GM18507 (cell line): ENCODE data around the gene NLK.

Source experiments
- DNase-seq: peaks from one replicate; pipeline ENCODE4 v3.0.0; 2011; ENCODE audit warnings: low read depth; ENCODE audit not compliant: insufficient read length; ENCODE audit errors: extremely low spot score
- FAIRE-seq: peaks from 2 replicates; lab custom pipeline; 2011; peaks lifted over from hg19 to GRCh38; lab: Jason Lieb, UNC

The NLK gene

DNA sequence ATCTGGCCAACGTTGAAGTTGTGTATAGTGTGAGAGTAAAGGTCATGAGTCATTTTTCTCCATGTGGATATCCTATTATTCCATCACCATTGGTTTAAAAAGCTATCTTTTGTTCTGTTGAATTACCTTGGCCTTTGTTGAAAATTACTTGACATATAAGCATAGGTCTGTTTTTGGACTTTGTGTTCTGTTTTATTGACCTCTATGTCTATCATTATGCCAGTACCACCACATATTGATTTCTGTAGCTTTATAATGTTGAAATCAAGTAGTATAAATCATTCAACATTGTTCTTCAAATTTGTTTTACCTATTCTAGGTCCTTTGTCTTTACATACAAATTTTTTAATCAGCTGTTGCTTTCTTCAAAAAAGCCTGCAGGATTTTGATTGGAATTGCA, 58.5 kb downstream of the NLK start:
- FAIRE-seq, result no peak
- DNase-seq, result no peak

DNA sequence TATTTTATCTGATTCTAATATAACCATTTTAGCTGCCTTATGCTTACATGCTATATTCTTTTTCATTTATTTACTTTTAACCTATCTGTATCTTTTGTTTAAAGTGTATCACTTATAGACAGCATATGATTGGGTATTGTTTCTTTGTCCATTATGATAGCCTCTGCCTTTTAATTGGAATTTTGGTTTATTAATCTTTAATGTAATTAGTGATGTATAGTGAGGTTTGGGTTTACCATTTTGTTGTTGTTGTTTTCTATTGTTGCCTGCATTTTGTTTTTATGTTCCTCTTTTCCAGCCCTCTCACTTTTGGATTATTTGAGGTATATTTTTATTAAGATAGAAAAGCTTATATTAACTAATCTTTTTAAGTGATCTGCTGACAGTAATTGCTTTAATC, 59.4 kb downstream of the NLK start:
- FAIRE-seq (no peak), DNase-seq (no peak)

DNA sequence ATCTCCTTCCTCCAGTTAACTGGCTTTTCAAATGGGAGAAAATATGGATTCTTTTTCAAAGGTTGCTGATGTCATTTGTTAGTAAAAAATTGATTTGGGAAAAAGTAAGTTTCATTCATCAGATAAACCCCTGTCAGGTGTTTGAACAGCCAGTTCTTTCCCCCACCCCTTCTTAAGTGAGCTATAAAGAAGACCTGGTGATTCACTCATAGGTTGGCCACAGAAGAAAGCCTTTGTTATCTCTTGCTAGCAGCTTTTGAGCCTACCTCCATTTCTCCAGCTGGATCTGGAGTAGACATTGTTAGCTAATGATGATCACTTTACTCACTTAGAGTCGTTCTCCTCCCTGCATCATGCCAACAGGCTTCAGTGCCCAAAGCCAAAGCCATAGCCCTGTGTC, 63.0 kb downstream of the NLK start:
- FAIRE-seq, result no peak
- DNase-seq, result no peak

DNA sequence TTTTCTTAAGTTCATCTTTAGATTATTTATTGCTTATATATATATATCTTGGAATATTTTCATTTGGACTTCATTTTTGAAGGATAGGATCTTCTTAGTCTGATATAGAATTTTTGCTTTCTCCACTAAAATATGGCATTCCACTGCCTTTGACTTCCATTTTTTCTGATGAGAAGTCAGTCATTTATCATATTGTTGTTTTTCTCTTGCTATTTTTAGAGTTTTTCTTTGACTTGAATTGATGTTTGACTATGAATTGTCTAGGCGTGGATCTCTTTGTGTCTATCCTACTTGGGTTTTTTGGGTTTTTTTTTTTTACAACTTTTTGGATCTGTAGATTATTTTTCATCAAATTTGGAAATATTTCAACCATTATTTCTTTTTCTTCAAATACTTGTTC, 67.7 kb downstream of the NLK start:
- FAIRE-seq (no peak), DNase-seq (no peak)

DNA sequence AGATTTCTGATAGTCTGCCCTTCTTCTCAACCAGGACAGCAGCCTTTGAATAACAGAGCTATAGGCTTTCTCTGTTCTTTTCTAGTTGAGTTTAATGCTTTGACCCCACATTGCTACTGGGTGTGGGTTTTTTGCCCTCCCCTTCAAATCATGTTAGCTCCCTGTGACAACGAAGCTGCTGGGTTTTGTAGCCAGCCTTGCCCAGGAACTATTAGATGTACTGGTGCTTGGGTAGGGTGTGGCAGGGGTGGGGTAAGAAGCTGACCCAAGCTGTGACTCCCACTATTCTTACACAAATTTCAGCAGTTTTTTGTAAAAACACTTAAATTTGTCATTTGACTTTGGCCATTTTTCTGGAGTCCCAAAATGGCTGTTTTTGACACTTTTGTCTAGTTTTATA, 69.7 kb downstream of the NLK start:
- DNase-seq (no peak), FAIRE-seq (no peak)

DNA sequence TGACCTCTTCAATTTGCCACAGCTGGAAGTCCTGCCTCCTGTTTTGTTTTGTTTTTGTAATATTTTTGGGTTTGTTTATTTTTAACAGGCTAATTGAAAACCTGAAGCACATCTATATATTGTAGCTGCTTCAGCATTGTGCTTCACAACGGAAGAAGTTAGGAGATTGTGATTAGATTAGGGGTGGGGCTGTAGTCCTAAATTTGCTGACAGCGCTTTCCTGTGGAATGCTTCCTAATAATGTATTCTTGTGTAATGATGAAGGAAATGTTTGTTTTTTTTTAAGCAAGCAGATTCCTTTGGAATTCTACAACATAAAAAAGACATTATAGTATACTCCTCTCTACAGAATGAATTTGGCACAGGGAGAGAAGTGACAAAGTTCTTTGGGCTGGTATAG, 70.1 kb downstream of the NLK start:
- FAIRE-seq, result no peak
- no peak for DNase-seq

DNA sequence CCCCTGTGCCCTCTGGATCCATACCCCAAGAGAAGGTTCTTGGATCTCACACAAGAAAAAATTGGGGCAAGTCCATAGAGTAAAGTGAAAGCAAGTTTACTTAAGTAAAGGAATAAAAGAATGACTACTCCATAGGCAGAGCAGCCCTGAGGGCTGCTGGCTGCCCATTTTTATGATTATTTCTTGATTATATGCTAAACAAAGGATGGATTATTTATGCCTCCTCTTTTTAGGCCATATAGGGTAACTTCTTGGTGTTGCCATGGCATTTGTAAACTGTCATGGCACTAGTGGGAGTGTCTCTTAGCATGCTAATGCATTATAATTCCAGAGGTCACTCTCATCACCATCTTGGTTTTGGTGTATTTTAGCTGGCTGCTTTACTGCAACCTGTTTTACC, 70.8 kb downstream of the NLK start:
- no peak for FAIRE-seq
- no peak for DNase-seq

DNA sequence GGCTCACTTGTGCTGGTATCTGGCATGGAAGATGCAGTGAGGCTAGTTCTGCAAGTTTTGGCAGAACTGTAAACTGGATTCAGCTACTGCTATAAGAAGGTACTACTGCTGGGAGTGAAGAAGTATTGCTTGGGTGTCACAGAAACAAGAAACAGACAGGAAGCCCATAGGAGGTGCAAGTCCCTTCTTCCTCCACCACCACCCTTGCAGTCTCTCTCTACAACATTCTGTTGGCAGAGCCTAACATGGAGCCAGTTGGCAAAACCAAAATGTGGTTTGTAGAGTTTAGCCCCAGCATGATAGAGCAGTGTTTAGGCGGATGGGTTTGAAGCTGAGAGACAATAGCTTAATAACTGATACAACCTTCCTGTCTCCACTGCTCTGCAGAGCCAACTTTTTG, 72.6 kb downstream of the NLK start:
- FAIRE-seq (peak; percentile 62), DNase-seq (no peak)

DNA sequence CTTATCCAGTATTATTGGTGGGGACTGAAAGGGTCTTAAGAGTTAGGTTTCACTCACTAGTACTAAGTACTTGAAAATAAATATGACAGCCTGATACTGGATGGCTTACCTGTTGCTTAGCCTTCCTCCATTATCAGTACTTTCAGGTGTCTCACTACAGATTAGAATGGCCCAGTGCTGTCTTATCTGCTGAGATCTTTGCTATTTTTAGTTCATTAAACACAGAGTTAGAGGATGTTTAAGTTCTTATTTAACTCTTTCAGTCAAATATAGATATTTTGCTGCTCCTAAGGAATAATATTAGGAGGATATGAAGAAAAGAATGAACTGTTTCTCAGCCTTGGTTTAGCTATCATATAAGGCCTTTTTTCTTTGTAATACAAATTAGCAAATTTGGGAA, 74.8 kb downstream of the NLK start:
- no peak for FAIRE-seq
- no peak for DNase-seq

DNA sequence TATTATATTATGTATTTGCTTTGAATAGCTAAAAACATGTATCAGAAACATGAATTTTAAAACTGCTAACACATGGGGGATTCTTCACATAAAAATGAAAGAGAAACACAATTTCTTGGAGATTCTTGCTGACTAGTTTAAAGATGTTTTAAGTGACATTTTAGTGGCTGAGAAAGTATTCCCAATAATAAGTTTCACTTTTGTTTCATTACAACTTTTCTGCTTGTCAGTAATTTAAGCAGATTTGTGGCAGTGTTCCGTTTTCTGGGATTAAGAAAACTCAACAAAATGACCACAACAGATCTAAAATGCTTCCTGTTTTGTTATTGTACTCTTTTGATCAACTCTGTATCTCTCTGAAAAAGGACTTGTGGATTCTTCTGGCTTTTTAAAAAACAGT, 75.9 kb downstream of the NLK start:
- FAIRE-seq (peak; percentile 59), DNase-seq (no peak)

DNA sequence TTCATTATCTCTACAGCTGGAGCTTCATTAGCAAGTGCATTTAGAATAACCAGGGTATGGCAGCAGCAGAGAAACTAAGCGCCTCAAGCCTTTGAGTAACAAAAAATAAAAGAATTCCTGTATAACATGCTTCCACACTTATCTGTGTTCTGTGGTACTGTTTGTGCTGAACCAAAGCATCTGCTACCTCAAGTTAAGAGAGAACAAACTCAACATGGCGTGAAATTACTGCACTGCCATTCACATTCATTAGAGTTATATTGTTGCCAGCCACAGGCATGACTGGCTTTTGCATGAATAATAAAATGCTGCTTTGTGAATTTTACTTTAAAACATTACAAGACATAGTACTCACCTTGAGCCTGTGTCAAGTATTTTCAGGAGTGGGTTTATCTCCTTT, 76.6 kb downstream of the NLK start:
- no peak for FAIRE-seq

DNA sequence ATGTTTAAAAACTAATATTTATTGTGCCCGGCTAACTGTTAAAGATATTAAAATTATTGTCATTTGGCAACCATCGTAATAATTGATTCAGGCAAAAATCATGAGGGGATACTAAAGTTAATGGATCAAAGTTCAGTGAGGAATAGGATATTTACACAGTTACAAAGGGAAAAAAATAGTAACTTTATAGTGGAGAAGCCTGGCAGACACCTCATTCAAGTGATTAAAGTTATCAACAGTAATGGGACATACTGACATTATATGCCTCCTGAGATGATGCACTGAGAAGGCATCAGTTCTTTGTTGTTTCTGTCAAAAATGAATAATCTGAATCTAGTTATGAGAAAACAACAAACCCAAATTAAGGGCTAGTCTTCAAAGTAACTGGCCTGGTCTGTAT, 77.1 kb downstream of the NLK start:
- peak; percentile 21 for FAIRE-seq
- no peak for DNase-seq

More for the DNA sequence above, 76.6 kb downstream of the NLK start:
- DNase-seq, result no peak

DNA sequence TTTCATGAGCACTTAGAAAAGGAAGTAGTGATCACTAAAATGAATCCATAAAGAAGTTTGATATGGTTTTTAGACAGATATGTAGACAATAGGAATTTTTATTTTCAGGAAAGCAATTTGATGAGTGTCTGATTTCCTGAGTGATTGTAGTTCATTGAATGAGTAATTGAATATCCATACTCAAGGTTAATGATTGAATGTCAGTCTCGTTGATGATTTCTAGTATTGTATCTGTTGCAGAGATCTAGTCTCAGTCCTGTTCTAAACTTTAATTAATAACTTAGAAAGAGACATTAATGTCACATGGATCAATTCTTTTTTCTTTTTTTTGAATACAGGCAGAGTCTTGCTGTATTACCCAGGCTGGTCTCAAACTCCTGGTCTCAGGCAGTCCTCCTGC, 78.3 kb downstream of the NLK start:
- DNase-seq (no peak), FAIRE-seq (no peak)

DNA sequence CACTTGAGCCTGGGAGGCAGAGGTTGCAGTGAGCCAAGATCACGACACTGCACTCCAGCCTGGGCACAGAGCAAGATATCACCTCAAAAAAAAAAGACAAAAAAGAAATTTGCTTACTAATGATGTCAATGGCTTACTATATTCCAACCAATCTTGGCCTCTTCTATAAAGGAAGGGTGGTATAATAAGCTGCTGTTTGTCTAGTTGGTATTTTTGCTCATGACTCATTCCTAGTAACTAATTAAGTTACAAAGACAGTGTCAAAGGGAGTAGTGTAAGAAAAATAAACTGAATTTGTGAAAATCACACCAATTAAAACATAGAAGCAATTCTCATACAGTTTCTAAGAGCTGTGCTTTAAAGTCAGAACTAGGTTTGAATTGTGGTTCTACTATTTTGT, 82.5 kb downstream of the NLK start:
- DNase-seq (no peak), FAIRE-seq (no peak)

DNA sequence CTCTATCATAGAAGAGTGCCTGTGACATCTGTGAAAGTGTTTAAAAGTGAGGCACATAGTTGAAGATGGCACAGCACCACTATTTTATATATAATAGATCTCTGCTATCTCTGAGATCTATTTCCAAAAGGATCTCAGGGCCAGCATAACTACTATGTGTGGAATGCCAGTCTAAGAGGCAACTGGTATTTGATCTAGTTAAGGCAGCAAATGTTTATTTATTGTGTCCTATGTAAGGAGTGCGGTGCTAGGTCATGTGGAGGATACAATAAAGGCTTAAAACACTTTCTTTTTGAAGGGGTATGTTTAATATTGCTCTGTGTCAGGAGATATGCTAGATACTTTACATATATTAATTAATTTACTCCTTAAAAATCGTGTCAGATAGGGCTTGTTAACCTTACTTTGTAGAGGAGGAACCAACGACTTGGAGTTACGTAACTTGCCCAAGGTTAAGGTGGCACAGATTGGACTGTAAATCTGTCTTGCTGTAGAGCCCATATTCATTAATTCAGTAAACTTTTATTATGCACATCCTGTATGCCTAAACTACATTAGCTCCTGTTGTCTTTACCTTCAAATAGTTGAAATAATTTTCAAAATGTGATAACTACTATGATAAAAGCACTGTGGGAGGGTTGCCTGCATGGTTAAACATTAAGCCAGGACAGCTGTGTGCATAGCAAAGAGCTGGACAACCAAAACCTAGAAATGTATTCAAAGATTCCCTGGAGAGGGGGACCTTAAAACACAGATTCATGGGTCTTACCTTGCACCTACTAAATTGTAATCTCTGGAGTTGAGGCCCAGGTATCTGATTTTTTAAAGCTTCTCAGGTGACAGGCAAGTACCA, 83.3 kb downstream of the NLK start:
- FAIRE-seq (no peak), DNase-seq (no peak)

DNA sequence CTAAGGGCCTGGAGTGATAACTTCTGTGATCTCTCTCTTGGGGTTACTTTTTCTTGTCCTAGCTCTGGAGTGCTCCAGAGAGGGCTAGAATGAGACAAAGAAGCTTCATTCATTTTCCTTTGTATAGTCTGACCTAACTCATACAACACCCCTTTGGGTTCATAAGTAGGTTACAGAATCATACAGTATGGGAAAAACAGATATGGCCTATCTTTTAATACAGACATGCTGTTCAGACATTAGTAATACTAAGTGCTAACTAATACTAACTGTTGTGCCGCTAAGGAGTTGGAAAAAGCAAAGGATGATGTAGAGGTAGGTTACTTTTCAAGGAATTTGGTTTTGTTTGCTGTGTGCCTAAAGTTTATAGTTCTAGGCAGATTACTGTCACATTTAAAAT, 84.7 kb downstream of the NLK start:
- DNase-seq (no peak), FAIRE-seq (no peak)

DNA sequence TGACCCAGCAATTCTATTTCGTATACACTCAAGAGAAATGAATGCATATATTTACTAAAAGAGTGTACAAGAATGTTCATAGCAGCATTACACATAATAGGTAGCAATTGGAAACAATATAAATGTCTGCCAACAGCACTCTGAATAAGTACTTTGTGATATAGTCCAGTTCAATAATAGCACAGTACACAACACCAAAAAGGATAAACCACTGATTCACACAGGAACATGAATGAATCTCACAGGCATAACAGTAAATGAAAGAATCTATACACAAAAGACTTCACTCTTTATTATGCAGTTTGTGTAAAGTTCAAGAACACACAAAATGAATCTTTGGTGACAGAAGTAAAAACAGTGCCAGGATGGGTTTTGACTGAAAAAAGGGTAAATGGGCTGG, 86.3 kb downstream of the NLK start:
- FAIRE-seq (no peak), DNase-seq (no peak)

DNA sequence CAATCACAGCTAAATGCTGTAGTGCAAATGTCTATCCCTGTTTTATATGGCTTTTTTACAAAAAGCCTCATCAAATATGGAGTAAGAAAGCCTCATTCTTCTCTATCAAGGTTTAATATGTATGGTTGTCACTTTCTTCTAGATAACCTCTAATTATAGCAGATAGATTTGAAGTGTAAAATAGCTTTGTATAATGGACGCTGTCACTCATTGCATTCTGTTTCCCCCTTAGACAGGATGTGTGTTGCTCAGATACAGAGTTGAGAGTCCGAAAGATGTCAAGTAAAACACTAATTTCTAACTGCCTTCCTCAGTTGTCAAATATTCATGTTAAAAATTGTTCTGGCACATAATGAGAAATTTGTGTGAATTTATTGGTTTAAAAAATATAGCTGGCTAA, 88.0 kb downstream of the NLK start:
- FAIRE-seq, result no peak
- DNase-seq, result no peak

DNA sequence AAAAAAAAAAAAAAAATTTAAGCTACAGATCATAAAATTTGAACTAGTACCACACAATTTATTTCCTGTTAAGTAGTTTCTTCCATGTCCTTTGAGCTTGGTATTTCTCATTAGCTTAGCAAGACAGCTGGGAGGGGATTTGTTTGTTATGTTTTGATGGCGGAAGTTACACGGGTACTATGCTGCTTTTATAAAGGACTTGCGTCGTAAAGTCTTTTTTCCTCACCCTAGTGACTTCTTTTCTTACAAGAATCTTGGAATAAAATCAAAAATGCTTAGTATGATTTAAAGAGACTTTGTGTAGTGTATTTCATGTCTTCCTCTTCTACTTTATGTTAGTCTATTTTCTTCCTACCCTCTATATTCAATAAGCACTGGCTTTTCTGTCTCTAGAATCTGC, 89.1 kb downstream of the NLK start:
- no peak for FAIRE-seq
- DNase-seq, result no peak

DNA sequence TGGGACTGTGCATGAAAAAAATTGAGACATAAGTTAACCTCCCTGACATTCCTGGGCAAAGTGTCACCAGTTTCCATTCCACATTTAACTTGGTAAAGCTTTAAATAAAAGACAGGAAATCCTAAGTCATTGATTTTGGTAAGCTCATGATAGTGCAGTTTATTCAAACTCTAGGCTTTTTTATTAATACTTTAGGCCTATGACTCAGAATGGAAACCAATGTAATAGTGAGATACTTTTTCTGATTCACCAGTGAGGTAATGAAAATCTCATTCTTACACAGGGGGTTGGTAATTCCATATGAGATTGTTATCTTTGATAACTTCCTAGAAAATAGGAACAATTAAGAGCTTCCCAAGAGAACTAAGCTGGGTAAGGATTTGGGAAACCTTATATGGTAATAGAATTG, 91.1 kb downstream of the NLK start:
- no peak for FAIRE-seq
- DNase-seq, result no peak

DNA sequence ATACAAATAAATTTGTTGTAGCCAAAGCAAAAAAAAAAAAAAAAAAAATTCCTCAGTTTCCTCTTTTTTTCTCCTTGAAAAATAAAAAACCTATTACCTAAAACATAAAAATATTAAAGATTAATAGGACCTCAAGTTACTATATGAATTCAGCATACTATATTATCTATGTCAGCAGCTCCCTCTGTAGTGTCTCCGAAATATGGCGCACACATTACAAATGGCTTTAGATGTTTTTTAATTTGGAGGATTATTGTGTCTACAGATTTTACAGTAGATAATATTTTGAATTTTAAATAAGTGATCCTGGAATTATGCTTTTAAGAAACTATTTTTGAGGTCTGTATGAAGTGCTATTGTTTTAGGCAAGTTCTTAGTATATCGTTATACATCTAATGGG, 94.4 kb downstream of the NLK start:
- DNase-seq, result no peak
- no peak for FAIRE-seq

DNA sequence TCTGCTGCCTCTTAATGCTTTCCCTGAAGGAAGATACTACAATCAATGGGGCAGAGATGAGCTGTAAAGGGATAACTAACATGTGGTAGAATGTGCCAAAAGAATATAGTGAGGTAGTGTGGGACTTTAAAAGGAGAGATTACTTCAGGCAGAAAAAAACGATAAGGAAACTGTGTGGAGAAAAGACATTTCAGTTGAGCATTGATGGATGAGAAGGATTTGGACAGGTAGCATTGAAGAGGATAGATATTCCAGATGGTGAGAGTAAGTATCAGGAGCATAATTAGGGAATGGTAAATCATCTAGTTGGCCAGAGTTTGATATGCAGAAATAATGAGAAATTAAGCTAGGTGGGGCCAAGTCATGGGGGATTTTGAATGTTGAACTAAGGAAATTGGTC, 97.3 kb downstream of the NLK start:
- FAIRE-seq, result no peak
- no peak for DNase-seq
